Measurements from ENCODE around the gene NRIP3. TPM values are rescaled to one million over a fixed set of nuclear protein-coding genes. Genes with fewer than 3 reads are reported as not detected.
A peak's percentile ranks its signal among the peaks of the same experiment; 100 is the strongest.
"Not testable (repeated sequence)": the region's sequence is repeated elsewhere in the genome, so short reads cannot be mapped to it uniquely, and the experiment has no call there.

NRIP3 gene
- total RNA-seq, 1 donor from 2014 or later, result 7.7 TPM

GRCh38 chr11:8942518-8943066, 61.2 kb downstream of the NRIP3 start, which contains the start of gene ASCL3:
Gene ASCL3 (minus strand): TSS chr11:8943016. CDS start chr11:8938161, 4,855 bp downstream.
- no peaks in the 10 kb centered on the region for H3K9me3 ChIP-seq
- intact Hi-C loops (cut with DNase I), result no loop called here
- H3K4me1 ChIP-seq, result no peaks in the 10 kb centered on the region
- no peaks in the 10 kb centered on the region for H3K27me3 ChIP-seq
- no peak within 1 kb of the TSS for H3K4me3 ChIP-seq
- H3K27ac ChIP-seq, result no peak within 1 kb of the TSS
- no peak for DNase-seq (ENCODE audit: low spot score in 2 of 2)
- H3K36me3 ChIP-seq, result peaks cover 5 to 8% of the 10 kb centered on the region in 2 donors
- TF ChIP-seq CTCF (IDR thresholded peaks at IDR 0.05), result no peak

- H3K27me3 ChIP-seq, result no peaks in the 10 kb centered on the region
- TF ChIP-seq CTCF (IDR thresholded peaks at IDR 0.05), result no peak
- intact Hi-C loops (cut with DNase I), result no loop called here
- H3K4me3 ChIP-seq, result no peak overlapping the region
- no peaks in the 10 kb centered on the region for H3K9me3 ChIP-seq
- no peak overlapping the region for H3K27ac ChIP-seq
- peak in 1 of 2 donors; percentile 2 for DNase-seq (ENCODE audit: low spot score in 2 of 2)
- no peaks in the 10 kb centered on the region for H3K4me1 ChIP-seq
- H3K36me3 ChIP-seq, result no peaks in the 10 kb centered on the region
Measured at GRCh38 chr11:8941341-8942103, 62.3 kb downstream of the NRIP3 start.

- H3K27me3 ChIP-seq, result no peaks in the 10 kb centered on the region
- no peak for TF ChIP-seq CTCF (IDR thresholded peaks at IDR 0.05)
- H3K36me3 ChIP-seq, result no peaks in the 10 kb centered on the region
- peak in 1 of 2 donors; percentile 22 for DNase-seq (ENCODE audit: low spot score in 2 of 2)
- intact Hi-C loops (cut with DNase I), result no loop called here
- H3K9me3 ChIP-seq, result no peaks in the 10 kb centered on the region
- no peaks in the 10 kb centered on the region for H3K4me1 ChIP-seq
- H3K4me3 ChIP-seq, result no peak overlapping the region
- H3K27ac ChIP-seq, result no peak overlapping the region
Measured at GRCh38 chr11:8937659-8938058, 66.1 kb downstream of the NRIP3 start.

- Histone ChIP-seq H3K27ac (no peak overlapping the region), H3K9me3 (no peaks in the 10 kb centered on the region), H3K36me3 (no peaks in the 10 kb centered on the region), H3K27me3 (no peaks in the 10 kb centered on the region), H3K4me3 (no peak overlapping the region), H3K4me1 (no peaks in the 10 kb centered on the region)
- peak in 1 of 2 donors; percentile 39 for DNase-seq (ENCODE audit: low spot score in 2 of 2)
- intact Hi-C loops (cut with DNase I), result no loop called here
- TF ChIP-seq CTCF (IDR thresholded peaks at IDR 0.05), result no peak
Measured at GRCh38 chr11:8937159-8937558, 66.6 kb downstream of the NRIP3 start.

GRCh38 chr11:8935789-8936188, 68.0 kb downstream of the NRIP3 start:
- H3K4me1 ChIP-seq; H3K4me3 ChIP-seq; DNase-seq (ENCODE audit: low spot score in 2 of 2); H3K9me3 ChIP-seq; H3K27me3 ChIP-seq; intact Hi-C loops (cut with DNase I); H3K27ac ChIP-seq; H3K36me3 ChIP-seq: not testable (repeated sequence)

- no peak for TF ChIP-seq CTCF (IDR thresholded peaks at IDR 0.05)
- Histone ChIP-seq H3K36me3 (no peaks in the 10 kb centered on the region), H3K27me3 (no peaks in the 10 kb centered on the region), H3K9me3 (no peaks in the 10 kb centered on the region), H3K27ac (no peak overlapping the region), H3K4me3 (no peak overlapping the region), H3K4me1 (no peaks in the 10 kb centered on the region)
- intact Hi-C loops (cut with DNase I), result no loop called here
- peak in 1 of 2 donors; percentile 16 for DNase-seq (ENCODE audit: low spot score in 2 of 2)
Measured at GRCh38 chr11:8934742-8935488, 68.9 kb downstream of the NRIP3 start.

Data from ascending aorta (tissue), 2 donors.